Neural progenitor cell (in vitro differentiated cells): ENCODE results near the gene FRAS1.

ENCODE experiments used
- CTCF ChIP-seq: fragments of 200-600 bp; sonication (generic); IDR thresholded peaks from 2 replicates; pipeline ENCODE4 v1.5.1; 2017; ENCODE audit warnings: antibody characterized with exemption, mild to moderate bottlenecking
- EZH2 ChIP-seq: fragments of 200-600 bp; sonication (generic); IDR thresholded peaks from 2 replicates; pipeline ENCODE4 v1.6.1; 2017; ENCODE audit warnings: antibody characterized with exemption, mild to moderate bottlenecking, moderate library complexity
- EZH2phosphoT487 ChIP-seq: fragments of 200-600 bp; sonication (generic); IDR thresholded peaks from 2 replicates; pipeline ENCODE4 v1.6.1; 2017; ENCODE audit warnings: antibody characterized with exemption

- no peak for TF ChIP-seq CTCF
- TF ChIP-seq EZH2, result no peak
- TF ChIP-seq EZH2phosphoT487, result no peak
Observed at GRCh38 chr4:78068481-78068880, 11.4 kb downstream of the FRAS1 start.
